HG02798 (cell line): ENCODE measurements around the gene MTARC2.

ENCODE experiments used
- ATAC-seq: cut with Tn5 transposase; IDR thresholded peaks from one replicate; pipeline ENCODE4 v1.9.1; 2021; ENCODE audit warnings: mild to moderate bottlenecking; ENCODE audit not compliant: unreplicated experiment, poor library complexity

Gene MTARC2

GRCh38 chr1:220824031-220824989 is 76.2 kb downstream of the MTARC2 start:
- ATAC-seq: no peak

- ATAC-seq: no peak
Observed at GRCh38 chr1:220825819-220826551, 77.9 kb downstream of the MTARC2 start.

- ATAC-seq: no peak
Observed at GRCh38 chr1:220826729-220827128, 78.6 kb downstream of the MTARC2 start.

- ATAC-seq: no peak
Observed at GRCh38 chr1:220827445-220828178, 79.5 kb downstream of the MTARC2 start.

- no peak for ATAC-seq
Observed at GRCh38 chr1:220828179-220828490, 80.0 kb downstream of the MTARC2 start.

GRCh38 chr1:220828950-220829586 is 80.9 kb downstream of the MTARC2 start:
- ATAC-seq: no peak

GRCh38 chr1:220833436-220833835 is 85.3 kb downstream of the MTARC2 start:
- no peak for ATAC-seq
